GM23338 (cell line): ENCODE measurements around the gene SNPH.

Experiments
- CREB1 ChIP-seq: fragments of 250-450 bp; sonication (Bioruptor Pico); IDR thresholded peaks from 2 replicates; pipeline ENCODE4 v1.5.0; 2020; ENCODE audit warnings: low read depth, mild to moderate bottlenecking, moderate library complexity
- EZH2 ChIP-seq: fragments of 200-600 bp; sonication (generic); IDR thresholded peaks from one replicate; pipeline ENCODE4 v1.8.0; 2017; ENCODE audit warnings: antibody characterized with exemption, mild to moderate bottlenecking, low read depth; ENCODE audit not compliant: unreplicated experiment
- POLR2AphosphoS5 ChIP-seq: IDR thresholded peaks from 2 replicates; pipeline ENCODE4 v1.6.1; 2016; ENCODE audit warnings: antibody characterized with exemption, low read depth
- ZNF331 ChIP-seq: fragments of 250-450 bp; sonication (Bioruptor Pico); IDR thresholded peaks from 2 replicates; pipeline ENCODE4 v1.5.0; 2020; ENCODE audit warnings: low read depth, mild to moderate bottlenecking, moderate library complexity
- TF ChIP-seq, protein P1 (sequence below), 2 experiments: fragments of 200-600 bp in 1 of 2; sonication (generic) in 1 of 2; conservative IDR thresholded peaks; 2 replicates each; pipeline versions ENCODE4 v1.5.1 to v1.6.1; 2016 to 2017; ENCODE audit warnings: antibody characterized with exemption in 2 of 2, low read depth in 2 of 2, mild to moderate bottlenecking in 2 of 2, moderate library complexity in 1 of 2

DNA sequence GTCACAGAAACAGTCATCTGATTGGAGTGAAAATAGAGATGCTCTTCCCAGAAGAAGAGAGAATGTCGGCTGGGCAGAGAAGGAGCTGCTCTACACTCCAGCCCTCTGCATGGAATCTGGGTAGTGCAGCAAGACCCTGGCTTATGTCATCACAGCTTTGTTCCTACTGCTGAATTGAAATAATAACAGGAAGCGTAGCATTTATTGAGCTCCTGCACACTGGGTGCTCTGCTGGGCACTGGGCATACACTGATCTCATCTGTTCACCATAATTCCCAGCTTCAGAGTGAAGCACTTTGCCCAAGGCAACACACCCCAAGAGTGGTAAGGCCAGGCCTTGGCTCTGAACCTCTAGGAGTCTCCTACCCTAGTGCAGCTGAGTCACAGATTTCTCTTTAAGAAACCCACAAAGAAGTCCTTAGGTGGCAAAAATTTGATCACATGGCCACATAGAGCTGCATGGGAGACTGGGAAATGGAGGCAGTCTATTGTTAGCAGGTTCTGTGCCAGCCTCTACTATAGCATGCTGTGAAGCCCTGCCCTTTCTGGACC lies 66.7 kb downstream of the SNPH start:
- TF ChIP-seq ZNF331 (CRISPR knock-in tag) (no peak), CREB1 (CRISPR knock-in tag) (no peak), EZH2 (no peak), POLR2AphosphoS5 (no peak)
- TF ChIP-seq, protein P1, sequence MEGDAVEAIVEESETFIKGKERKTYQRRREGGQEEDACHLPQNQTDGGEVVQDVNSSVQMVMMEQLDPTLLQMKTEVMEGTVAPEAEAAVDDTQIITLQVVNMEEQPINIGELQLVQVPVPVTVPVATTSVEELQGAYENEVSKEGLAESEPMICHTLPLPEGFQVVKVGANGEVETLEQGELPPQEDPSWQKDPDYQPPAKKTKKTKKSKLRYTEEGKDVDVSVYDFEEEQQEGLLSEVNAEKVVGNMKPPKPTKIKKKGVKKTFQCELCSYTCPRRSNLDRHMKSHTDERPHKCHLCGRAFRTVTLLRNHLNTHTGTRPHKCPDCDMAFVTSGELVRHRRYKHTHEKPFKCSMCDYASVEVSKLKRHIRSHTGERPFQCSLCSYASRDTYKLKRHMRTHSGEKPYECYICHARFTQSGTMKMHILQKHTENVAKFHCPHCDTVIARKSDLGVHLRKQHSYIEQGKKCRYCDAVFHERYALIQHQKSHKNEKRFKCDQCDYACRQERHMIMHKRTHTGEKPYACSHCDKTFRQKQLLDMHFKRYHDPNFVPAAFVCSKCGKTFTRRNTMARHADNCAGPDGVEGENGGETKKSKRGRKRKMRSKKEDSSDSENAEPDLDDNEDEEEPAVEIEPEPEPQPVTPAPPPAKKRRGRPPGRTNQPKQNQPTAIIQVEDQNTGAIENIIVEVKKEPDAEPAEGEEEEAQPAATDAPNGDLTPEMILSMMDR (conservative IDR thresholded peaks at IDR 0.05; ENCODE audit: low read depth in 2 of 2) = no peak
